ENCODE measurements around the gene BNC2. TPM values are rescaled to one million over a fixed set of nuclear protein-coding genes. Genes with fewer than 3 reads are reported as not detected.

The BNC2 gene
- total RNA-seq, 1 donor from 2014 or later: 2.9 TPM

GRCh38 chr9:16396389-16396788, 474.1 kb downstream of the BNC2 start:
- no peak overlapping the region for H3K4me3 ChIP-seq (ENCODE audit: low read depth, low read length)
- no peak for DNase-seq (ENCODE audit: low read depth)
- TF ChIP-seq CTCF (conservative IDR thresholded peaks at IDR 0.05; ENCODE audit: low read depth, low read length): no peak

- no peak for DNase-seq (ENCODE audit: low read depth)
- no peak for TF ChIP-seq CTCF (conservative IDR thresholded peaks at IDR 0.05; ENCODE audit: low read depth, low read length)
- no peak overlapping the region for H3K4me3 ChIP-seq (ENCODE audit: low read depth, low read length)
Measured at GRCh38 chr9:16391369-16391768, 479.1 kb downstream of the BNC2 start.

- no peak for DNase-seq (ENCODE audit: low read depth)
- no peak for TF ChIP-seq CTCF (conservative IDR thresholded peaks at IDR 0.05; ENCODE audit: low read depth, low read length)
- no peak overlapping the region for H3K4me3 ChIP-seq (ENCODE audit: low read depth, low read length)
Measured at GRCh38 chr9:16387382-16387781, 483.1 kb downstream of the BNC2 start.

- no peak for DNase-seq (ENCODE audit: low read depth)
- TF ChIP-seq CTCF (conservative IDR thresholded peaks at IDR 0.05; ENCODE audit: low read depth, low read length): no peak
- H3K4me3 ChIP-seq (ENCODE audit: low read depth, low read length): no peak overlapping the region
Measured at GRCh38 chr9:16386827-16387077, 483.7 kb downstream of the BNC2 start.

- H3K4me3 ChIP-seq (ENCODE audit: low read depth, low read length): no peak overlapping the region
Measured at GRCh38 chr9:16386007-16386826, 484.3 kb downstream of the BNC2 start.

GRCh38 chr9:16385590-16385989, 484.9 kb downstream of the BNC2 start:
- DNase-seq (ENCODE audit: low read depth): no peak
- no peak overlapping the region for H3K4me3 ChIP-seq (ENCODE audit: low read depth, low read length)
- TF ChIP-seq CTCF (conservative IDR thresholded peaks at IDR 0.05; ENCODE audit: low read depth, low read length): no peak

More at GRCh38 chr9:16386007-16386826, 484.3 kb downstream of the BNC2 start:
- DNase-seq (ENCODE audit: low read depth): no peak
- no peak for TF ChIP-seq CTCF (conservative IDR thresholded peaks at IDR 0.05; ENCODE audit: low read depth, low read length)

- no peak for DNase-seq (ENCODE audit: low read depth)
- no peak for TF ChIP-seq CTCF (conservative IDR thresholded peaks at IDR 0.05; ENCODE audit: low read depth, low read length)
- H3K4me3 ChIP-seq (ENCODE audit: low read depth, low read length): no peak overlapping the region
Measured at GRCh38 chr9:16384993-16385392, 485.5 kb downstream of the BNC2 start.

Data from epithelial cell of proximal tubule (primary cell).